ENCODE data around the gene GCSAML.

DNA sequence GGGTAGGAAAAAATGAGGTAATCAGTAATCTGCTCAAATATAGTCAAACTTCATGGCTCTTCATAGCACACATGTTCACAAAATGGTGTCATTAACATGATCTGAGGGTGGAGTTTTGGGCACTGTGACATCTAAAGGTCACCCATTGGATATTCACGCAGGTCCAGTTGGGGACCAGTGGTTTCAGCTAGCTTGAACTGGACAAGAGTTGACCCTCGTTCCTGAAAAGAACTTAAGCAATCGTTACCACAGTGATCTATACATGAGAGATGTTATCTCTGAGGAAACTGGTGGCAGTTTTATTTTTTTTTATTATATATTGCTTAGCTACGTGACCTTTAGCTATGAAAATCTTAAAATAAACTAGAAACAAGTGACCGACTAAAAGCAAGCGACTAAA lies 9.7 kb upstream of the GCSAML start:
- TF ChIP-seq CTCF (IDR thresholded peaks at IDR 0.05), result no peak
- TF ChIP-seq POLR2A (IDR thresholded peaks at IDR 0.05), result no peak
